ENCODE results near the gene MDM1. TPM values are rescaled to one million over a fixed set of nuclear protein-coding genes. Genes with fewer than 3 reads are reported as not detected.

The MDM1 gene
- total RNA-seq, 1 experiment from 2014 or later = 10.6 TPM

- no peak overlapping the region for H3K4me3 Mint-ChIP-seq
- Histone ChIP-seq H3K4ac (ENCODE audit: low read depth, low read length) (no peak overlapping the region), H2BK5ac (ENCODE audit: insufficient read length, low read length) (no peak overlapping the region), H3K79me2 (ENCODE audit: insufficient read depth, low read length) (0 out of 2 replicates have a peak, but pooled peaks cover 2% of the 10 kb centered on the region), H4K91ac (ENCODE audit: insufficient read length, low read depth, low read length) (no peak overlapping the region), H2BK15ac (ENCODE audit: low read depth, low read length) (no peak overlapping the region), H3K4me2 (ENCODE audit: insufficient read depth, insufficient read length, low read length) (no peak overlapping the region), H3K23ac (ENCODE audit: insufficient read length, low read depth, low read length) (no peak overlapping the region), H2BK12ac (ENCODE audit: insufficient read length, low read depth, low read length) (no peak overlapping the region), H3T11ph (ENCODE audit: low read length) (no peak overlapping the region), H3K79me1 (ENCODE audit: insufficient read depth, low read depth, low read length, poor library complexity, severe bottlenecking) (no peaks in the 10 kb centered on the region), H3K23me2 (ENCODE audit: insufficient read length, low read depth, low read length, poor library complexity, severe bottlenecking) (no peaks in the 10 kb centered on the region), H3K9ac (ENCODE audit: extremely low read depth, insufficient read length, low read length) (no peak overlapping the region), H2BK20ac (ENCODE audit: low read depth, low read length, poor library complexity, severe bottlenecking) (no peak overlapping the region), H2AK5ac (ENCODE audit: insufficient read length, low read length) (no peak overlapping the region), H3K4me1 (ENCODE audit: insufficient read depth, low read length) (no peaks in the 10 kb centered on the region), H3K27ac (ENCODE audit: insufficient read length, low read depth, low read length) (no peak overlapping the region), H2BK120ac (ENCODE audit: low read depth, low read length, poor library complexity, severe bottlenecking) (no peak overlapping the region), H3K27me3 (ENCODE audit: insufficient read depth, low read length) (no peaks in the 10 kb centered on the region), H3K14ac (ENCODE audit: insufficient read depth, low read length) (no peak overlapping the region), H3K56ac (ENCODE audit: insufficient read length, low read depth, low read length) (no peak overlapping the region), H3K18ac (ENCODE audit: insufficient read length, low read depth, low read length) (no peak overlapping the region), H4K20me1 (ENCODE audit: control insufficient read depth, insufficient read depth, insufficient read length) (no peaks in the 10 kb centered on the region), H4K8ac (replicated peaks; ENCODE audit: insufficient read length, low read depth, low read length) (no peak overlapping the region), H4K5ac (ENCODE audit: insufficient read length, low read depth, low read length) (no peak overlapping the region), H3K9me3 (ENCODE audit: control insufficient read depth, low read depth, low read length) (no peaks in the 10 kb centered on the region), H2AFZ (ENCODE audit: low read length) (no peak overlapping the region)
- WGBS (ENCODE audit: extremely low coverage, insufficient read length, low lambda C conversion rate) = no CpG with 5 or more reads among the region's 4 CpGs
- peaks cover 16 to 19% of the 10 kb centered on the region in 2 experiments for H3K4me1 Mint-ChIP-seq
- H3K27ac Mint-ChIP-seq = peak overlapping the region in 1 of 3 experiments; percentile 13; a peak in 1 of 7 replicates
- no peaks in the 10 kb centered on the region for H3K9me3 Mint-ChIP-seq
- peaks cover 1% of the 10 kb centered on the region; the same call in 1 of the 2 replicates for H3K27me3 Mint-ChIP-seq (ENCODE audit: low read depth)
- TF ChIP-seq, protein P1, sequence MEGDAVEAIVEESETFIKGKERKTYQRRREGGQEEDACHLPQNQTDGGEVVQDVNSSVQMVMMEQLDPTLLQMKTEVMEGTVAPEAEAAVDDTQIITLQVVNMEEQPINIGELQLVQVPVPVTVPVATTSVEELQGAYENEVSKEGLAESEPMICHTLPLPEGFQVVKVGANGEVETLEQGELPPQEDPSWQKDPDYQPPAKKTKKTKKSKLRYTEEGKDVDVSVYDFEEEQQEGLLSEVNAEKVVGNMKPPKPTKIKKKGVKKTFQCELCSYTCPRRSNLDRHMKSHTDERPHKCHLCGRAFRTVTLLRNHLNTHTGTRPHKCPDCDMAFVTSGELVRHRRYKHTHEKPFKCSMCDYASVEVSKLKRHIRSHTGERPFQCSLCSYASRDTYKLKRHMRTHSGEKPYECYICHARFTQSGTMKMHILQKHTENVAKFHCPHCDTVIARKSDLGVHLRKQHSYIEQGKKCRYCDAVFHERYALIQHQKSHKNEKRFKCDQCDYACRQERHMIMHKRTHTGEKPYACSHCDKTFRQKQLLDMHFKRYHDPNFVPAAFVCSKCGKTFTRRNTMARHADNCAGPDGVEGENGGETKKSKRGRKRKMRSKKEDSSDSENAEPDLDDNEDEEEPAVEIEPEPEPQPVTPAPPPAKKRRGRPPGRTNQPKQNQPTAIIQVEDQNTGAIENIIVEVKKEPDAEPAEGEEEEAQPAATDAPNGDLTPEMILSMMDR (conservative IDR thresholded peaks at IDR 0.05) = no peak
- no peak for DNase-seq
- H3K36me3 Mint-ChIP-seq (ENCODE audit: insufficient read depth in 1 of 3, low read depth in 3 of 3) = no peaks in the 10 kb centered on the region; a peak in 1 of 7 replicates
These were observed 43.9 kb upstream of the MDM1 start for GRCh38 chr12:68375756-68376695.

Measured in H9 (cell line).